Loucy (cell line): ENCODE data around the gene PHLDB2.

ENCODE experiments used
- H2AFZ ChIP-seq: fragments of 200-600 bp; sonication (generic); 2 replicates; pipeline ENCODE4 v1.6.0; 2016; ENCODE audit warnings: antibody characterized with exemption, mild to moderate bottlenecking, low read length, moderate library complexity
- H3F3A ChIP-seq: fragments of 200-600 bp; 2 replicates; pipeline ENCODE4 v1.6.0; 2016; ENCODE audit warnings: antibody characterized with exemption, low read depth, mild to moderate bottlenecking
- H3K27me3 ChIP-seq: fragments of 200-600 bp; sonication (generic); 2 replicates; pipeline ENCODE4 v1.6.1; 2014; ENCODE audit warnings: low read length, mild to moderate bottlenecking; ENCODE audit not compliant: insufficient read depth, poor library complexity, severe bottlenecking
- H3K36me3 ChIP-seq: fragments of 200-600 bp; sonication (generic); 2 replicates; pipeline ENCODE4 v1.6.1; 2016; ENCODE audit warnings: low read length; ENCODE audit not compliant: insufficient read depth
- H3K4me1 ChIP-seq: fragments of 200-600 bp; sonication (generic); 2 replicates; pipeline ENCODE4 v1.5.1; 2014; ENCODE audit warnings: low read length, mild to moderate bottlenecking; ENCODE audit not compliant: insufficient read depth, poor library complexity, severe bottlenecking
- H3K4me2 ChIP-seq: fragments of 200-600 bp; sonication (generic); 2 replicates; pipeline ENCODE4 v1.6.0; 2014; ENCODE audit warnings: antibody characterized with exemption, low read length, low read depth, mild to moderate bottlenecking; ENCODE audit not compliant: poor library complexity, severe bottlenecking
- H3K4me3 ChIP-seq: fragments of 200-600 bp; sonication (generic); 2 replicates; pipeline ENCODE4 v1.5.1; 2014; ENCODE audit warnings: low read length, mild to moderate bottlenecking, mixed read lengths; ENCODE audit not compliant: poor library complexity, severe bottlenecking
- H3K79me2 ChIP-seq: fragments of 200-600 bp; sonication (generic); 2 replicates; pipeline ENCODE4 v1.6.1; 2014; ENCODE audit warnings: low read length; ENCODE audit not compliant: insufficient read depth
- H3K9ac ChIP-seq: fragments of 200-600 bp; sonication (generic); 2 replicates; pipeline ENCODE4 v1.6.0; 2014; ENCODE audit warnings: mild to moderate bottlenecking, low read depth, low read length, moderate library complexity; ENCODE audit not compliant: poor library complexity, severe bottlenecking
- H3K9me2 ChIP-seq: fragments of 200-600 bp; sonication (generic); replicated peaks from 2 replicates; pipeline ENCODE4 v1.6.1; 2016; ENCODE audit warnings: low read depth, low read length, mixed read lengths
- H3K9me3 ChIP-seq: fragments of 200-600 bp; sonication (generic); 2 replicates; pipeline ENCODE4 v1.6.1; 2014; ENCODE audit warnings: mild to moderate bottlenecking, antibody characterized with exemption, low read length, low read depth; ENCODE audit not compliant: insufficient read depth
- H4K20me1 ChIP-seq: fragments of 200-600 bp; sonication (generic); 2 replicates; pipeline ENCODE4 v1.6.0; 2014; ENCODE audit warnings: antibody characterized with exemption, low read length, mild to moderate bottlenecking; ENCODE audit not compliant: insufficient read depth, poor library complexity, severe bottlenecking
- EZH2phosphoT487 ChIP-seq: fragments of 200-600 bp; IDR thresholded peaks from 2 replicates; pipeline ENCODE4 v1.6.1; 2018; ENCODE audit warnings: antibody characterized with exemption, mild to moderate bottlenecking, moderate library complexity, borderline replicate concordance
- TF ChIP-seq, protein P1 (sequence below): fragments of 200-600 bp; sonication (generic); conservative IDR thresholded peaks from 2 replicates; pipeline ENCODE4 v1.5.1; 2014; ENCODE audit warnings: mild to moderate bottlenecking, antibody characterized with exemption, low read length

The PHLDB2 gene

DNA sequence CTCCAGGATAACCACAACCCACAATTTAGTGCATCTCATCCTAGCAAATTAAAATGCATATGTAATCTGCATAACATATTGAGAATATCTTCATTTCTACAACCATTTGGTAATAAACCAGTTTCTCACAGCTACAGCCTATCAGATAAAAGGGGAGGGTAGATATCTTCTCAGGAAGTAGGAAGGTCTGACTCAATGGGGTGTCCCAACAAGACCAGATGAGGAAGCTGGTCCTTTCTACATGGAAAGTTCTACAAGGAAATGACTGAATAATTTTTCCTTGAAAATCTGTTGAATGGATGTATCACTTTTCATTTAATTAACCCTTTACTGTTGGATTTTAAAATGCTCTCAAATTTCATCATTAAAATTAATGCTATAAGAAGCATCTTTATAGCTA, 158.0 kb downstream of the PHLDB2 start:
- H2AFZ ChIP-seq, result no peak overlapping the region
- no peaks in the 10 kb centered on the region for H3K4me1 ChIP-seq
- no peaks in the 10 kb centered on the region for H3K9me2 ChIP-seq
- no peaks in the 10 kb centered on the region for H3K79me2 ChIP-seq
- no peak overlapping the region for H3K9ac ChIP-seq
- H3K4me2 ChIP-seq, result no peak overlapping the region
- H3K4me3 ChIP-seq, result no peak overlapping the region
- no peaks in the 10 kb centered on the region for H4K20me1 ChIP-seq
- TF ChIP-seq, protein P1, sequence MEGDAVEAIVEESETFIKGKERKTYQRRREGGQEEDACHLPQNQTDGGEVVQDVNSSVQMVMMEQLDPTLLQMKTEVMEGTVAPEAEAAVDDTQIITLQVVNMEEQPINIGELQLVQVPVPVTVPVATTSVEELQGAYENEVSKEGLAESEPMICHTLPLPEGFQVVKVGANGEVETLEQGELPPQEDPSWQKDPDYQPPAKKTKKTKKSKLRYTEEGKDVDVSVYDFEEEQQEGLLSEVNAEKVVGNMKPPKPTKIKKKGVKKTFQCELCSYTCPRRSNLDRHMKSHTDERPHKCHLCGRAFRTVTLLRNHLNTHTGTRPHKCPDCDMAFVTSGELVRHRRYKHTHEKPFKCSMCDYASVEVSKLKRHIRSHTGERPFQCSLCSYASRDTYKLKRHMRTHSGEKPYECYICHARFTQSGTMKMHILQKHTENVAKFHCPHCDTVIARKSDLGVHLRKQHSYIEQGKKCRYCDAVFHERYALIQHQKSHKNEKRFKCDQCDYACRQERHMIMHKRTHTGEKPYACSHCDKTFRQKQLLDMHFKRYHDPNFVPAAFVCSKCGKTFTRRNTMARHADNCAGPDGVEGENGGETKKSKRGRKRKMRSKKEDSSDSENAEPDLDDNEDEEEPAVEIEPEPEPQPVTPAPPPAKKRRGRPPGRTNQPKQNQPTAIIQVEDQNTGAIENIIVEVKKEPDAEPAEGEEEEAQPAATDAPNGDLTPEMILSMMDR, result no peak
- TF ChIP-seq EZH2phosphoT487, result no peak
- H3F3A ChIP-seq, result no peaks in the 10 kb centered on the region
- no peaks in the 10 kb centered on the region for H3K9me3 ChIP-seq
- no peaks in the 10 kb centered on the region for H3K27me3 ChIP-seq
- H3K36me3 ChIP-seq, result no peaks in the 10 kb centered on the region

DNA sequence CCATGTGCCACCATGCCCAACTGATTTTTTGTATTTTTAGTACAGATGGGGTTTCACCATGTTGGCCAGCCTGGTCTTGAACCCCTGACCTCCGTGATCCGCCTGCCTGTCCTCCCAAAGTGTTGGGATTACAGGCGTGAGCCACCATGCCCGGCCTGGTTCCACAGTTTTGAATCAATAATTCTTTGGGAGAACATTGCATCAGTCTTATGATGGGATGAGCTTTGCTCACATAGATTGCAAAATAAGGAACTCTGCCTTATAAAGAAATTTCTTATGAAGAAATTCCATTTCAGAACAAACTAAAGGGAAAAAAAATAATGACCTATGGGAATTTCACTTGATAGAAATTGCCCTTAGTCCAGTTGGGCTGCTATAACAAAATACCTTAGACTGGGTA, 159.6 kb downstream of the PHLDB2 start:
- Histone ChIP-seq H3F3A (no peaks in the 10 kb centered on the region), H3K4me2 (no peak overlapping the region), H3K9me2 (no peaks in the 10 kb centered on the region), H3K4me3 (no peak overlapping the region), H4K20me1 (no peaks in the 10 kb centered on the region), H3K79me2 (no peaks in the 10 kb centered on the region), H3K36me3 (no peaks in the 10 kb centered on the region), H3K4me1 (no peaks in the 10 kb centered on the region), H2AFZ (no peak overlapping the region), H3K9ac (no peak overlapping the region), H3K27me3 (no peaks in the 10 kb centered on the region), H3K9me3 (no peaks in the 10 kb centered on the region)
- TF ChIP-seq EZH2phosphoT487, result no peak
- TF ChIP-seq, protein P1, result no peak

DNA sequence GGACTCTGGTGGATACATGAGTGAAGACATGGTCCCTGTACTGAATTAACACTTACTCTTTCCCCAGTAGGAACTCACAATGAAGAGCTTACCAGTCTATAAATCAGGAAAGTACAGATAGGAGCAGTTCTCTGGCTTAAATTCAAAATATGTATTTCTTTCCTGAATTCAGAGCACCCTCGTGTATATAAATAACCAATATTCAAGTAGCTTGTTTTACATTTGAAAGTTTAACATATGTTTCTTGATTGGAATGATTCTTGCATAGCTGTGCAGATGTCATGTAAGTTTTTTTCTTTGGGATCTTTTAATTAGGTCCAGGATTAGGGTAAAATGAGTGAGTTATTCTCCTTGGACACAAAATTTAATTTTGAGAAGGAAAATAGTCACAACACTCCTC, 160.7 kb downstream of the PHLDB2 start:
- Histone ChIP-seq H3K27me3 (no peaks in the 10 kb centered on the region), H4K20me1 (no peaks in the 10 kb centered on the region), H3K4me2 (no peak overlapping the region), H3K79me2 (no peaks in the 10 kb centered on the region), H2AFZ (no peak overlapping the region), H3F3A (no peaks in the 10 kb centered on the region), H3K9me2 (no peaks in the 10 kb centered on the region), H3K9me3 (no peaks in the 10 kb centered on the region), H3K36me3 (no peaks in the 10 kb centered on the region), H3K9ac (no peak overlapping the region), H3K4me1 (no peaks in the 10 kb centered on the region), H3K4me3 (no peak overlapping the region)
- TF ChIP-seq EZH2phosphoT487, result no peak

DNA sequence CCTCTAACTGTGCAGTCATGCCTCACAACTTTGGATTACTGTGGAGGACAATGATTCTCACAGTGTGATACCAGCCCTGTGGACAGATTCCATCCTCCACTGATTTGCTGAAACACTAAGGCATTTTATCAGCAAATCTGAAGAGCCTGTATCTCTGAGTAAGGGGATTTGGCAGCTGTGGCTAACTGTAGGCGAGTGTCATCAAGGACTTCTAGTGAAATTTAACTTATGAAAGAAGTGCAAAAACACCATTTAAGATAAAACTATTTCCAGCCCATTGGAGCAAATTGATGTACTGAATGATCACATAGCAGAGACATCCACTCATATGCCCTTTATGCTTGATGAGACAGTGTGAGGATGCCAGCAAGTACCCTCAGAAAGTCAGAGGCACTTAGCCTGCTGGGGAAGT, 161.6 kb downstream of the PHLDB2 start:
- H3K36me3 ChIP-seq, result no peaks in the 10 kb centered on the region
- no peaks in the 10 kb centered on the region for H3K9me3 ChIP-seq
- no peaks in the 10 kb centered on the region for H4K20me1 ChIP-seq
- no peak overlapping the region for H3K9ac ChIP-seq
- no peak overlapping the region for H3K4me2 ChIP-seq
- H3K27me3 ChIP-seq, result no peaks in the 10 kb centered on the region
- H3K4me3 ChIP-seq, result no peak overlapping the region
- H3K4me1 ChIP-seq, result no peaks in the 10 kb centered on the region
- H3K9me2 ChIP-seq, result no peaks in the 10 kb centered on the region
- no peaks in the 10 kb centered on the region for H3K79me2 ChIP-seq
- H3F3A ChIP-seq, result no peaks in the 10 kb centered on the region
- TF ChIP-seq, protein P1, result no peak
- TF ChIP-seq EZH2phosphoT487, result no peak
- H2AFZ ChIP-seq, result no peak overlapping the region
